Measurements from ENCODE around the gene G6PC1.

DNA sequence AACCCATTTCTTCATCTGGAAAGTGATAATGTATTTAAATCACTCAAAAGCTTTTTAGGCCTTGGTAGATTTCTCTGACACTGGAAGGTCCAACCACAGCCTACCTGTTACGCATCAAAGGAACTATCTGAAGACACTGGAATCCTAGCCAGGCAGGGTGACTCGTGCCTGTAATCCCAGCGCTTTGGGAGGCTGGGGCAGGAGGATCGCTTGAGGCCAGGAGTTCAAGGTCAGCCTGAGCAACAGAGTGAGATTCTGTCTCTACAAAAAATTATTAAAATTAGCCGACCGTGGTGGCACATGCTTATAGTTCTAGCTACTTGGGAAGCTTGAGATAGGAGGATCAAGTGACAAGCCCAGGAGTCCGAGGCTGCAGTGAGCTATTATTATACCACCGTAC lies 18.4 kb upstream of the G6PC1 start:
- no peak for TF ChIP-seq POLR2A (IDR thresholded peaks at IDR 0.05)
- TF ChIP-seq, protein P1, sequence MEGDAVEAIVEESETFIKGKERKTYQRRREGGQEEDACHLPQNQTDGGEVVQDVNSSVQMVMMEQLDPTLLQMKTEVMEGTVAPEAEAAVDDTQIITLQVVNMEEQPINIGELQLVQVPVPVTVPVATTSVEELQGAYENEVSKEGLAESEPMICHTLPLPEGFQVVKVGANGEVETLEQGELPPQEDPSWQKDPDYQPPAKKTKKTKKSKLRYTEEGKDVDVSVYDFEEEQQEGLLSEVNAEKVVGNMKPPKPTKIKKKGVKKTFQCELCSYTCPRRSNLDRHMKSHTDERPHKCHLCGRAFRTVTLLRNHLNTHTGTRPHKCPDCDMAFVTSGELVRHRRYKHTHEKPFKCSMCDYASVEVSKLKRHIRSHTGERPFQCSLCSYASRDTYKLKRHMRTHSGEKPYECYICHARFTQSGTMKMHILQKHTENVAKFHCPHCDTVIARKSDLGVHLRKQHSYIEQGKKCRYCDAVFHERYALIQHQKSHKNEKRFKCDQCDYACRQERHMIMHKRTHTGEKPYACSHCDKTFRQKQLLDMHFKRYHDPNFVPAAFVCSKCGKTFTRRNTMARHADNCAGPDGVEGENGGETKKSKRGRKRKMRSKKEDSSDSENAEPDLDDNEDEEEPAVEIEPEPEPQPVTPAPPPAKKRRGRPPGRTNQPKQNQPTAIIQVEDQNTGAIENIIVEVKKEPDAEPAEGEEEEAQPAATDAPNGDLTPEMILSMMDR (IDR thresholded peaks at IDR 0.05): no peak
